HepG2 (cell line): ENCODE data around the gene ANKRD53. TPM values are rescaled to one million over a fixed set of nuclear protein-coding genes. Genes with fewer than 3 reads are reported as not detected.

Source experiments
- BATF2 ChIP-seq: sonication (generic); formaldehyde crosslinking; IDR thresholded peaks from 2 replicates; pipeline ENCODE4 v1.8.0; 2022; ENCODE audit warnings: mild to moderate bottlenecking, missing genetic modification reagents, moderate library complexity
- CHD2 ChIP-seq: IDR thresholded peaks from 2 replicates; pipeline ENCODE4 v1.6.1; 2011; ENCODE audit warnings: low read depth, low read length, improper control_type of control experiment
- ELF3 ChIP-seq: IDR thresholded peaks from 2 replicates; pipeline ENCODE4 v1.6.1; 2016; ENCODE audit warnings: missing genetic modification reagents, missing compliant biosample characterization
- ELK4 ChIP-seq: sonication (generic); formaldehyde crosslinking; IDR thresholded peaks from 2 replicates; pipeline ENCODE4 v1.9.0; 2021; ENCODE audit warnings: missing genetic modification reagents, borderline replicate concordance
- FOXC1 ChIP-seq: sonication (generic); formaldehyde crosslinking; IDR thresholded peaks from 2 replicates; pipeline ENCODE4 v1.8.0; 2022; ENCODE audit warnings: mild to moderate bottlenecking, missing genetic modification reagents, borderline replicate concordance
- HBP1 ChIP-seq: IDR thresholded peaks from 2 replicates; pipeline ENCODE4 v1.6.1; 2016; ENCODE audit warnings: low read depth, control low read depth
- MEIS2 ChIP-seq: sonication (generic); formaldehyde crosslinking; IDR thresholded peaks from 2 replicates; pipeline ENCODE4 v1.9.0; 2021; ENCODE audit warnings: mild to moderate bottlenecking, missing genetic modification reagents
- PATZ1 ChIP-seq: sonication (generic); formaldehyde crosslinking; IDR thresholded peaks from 2 replicates; pipeline ENCODE4 v1.4.0; 2020; ENCODE audit warnings: missing genetic modification reagents
- RXRA ChIP-seq: sonication (generic); formaldehyde crosslinking; IDR thresholded peaks from 2 replicates; pipeline ENCODE4 v1.5.1; 2020; ENCODE audit warnings: missing genetic modification reagents
- ZFX ChIP-seq: sonication (generic); formaldehyde crosslinking; IDR thresholded peaks from 2 replicates; pipeline ENCODE4 v1.4.0; 2020; ENCODE audit warnings: mild to moderate bottlenecking, low read depth, missing genetic modification reagents, moderate library complexity
- ZNF292 ChIP-seq: sonication (generic); formaldehyde crosslinking; IDR thresholded peaks from 2 replicates; pipeline ENCODE4 v1.8.1; 2022; ENCODE audit warnings: mild to moderate bottlenecking, low read depth, missing genetic modification reagents, borderline replicate concordance
- ZNF724P ChIP-seq: sonication (generic); formaldehyde crosslinking; IDR thresholded peaks from 2 replicates; pipeline ENCODE4 v1.8.0; 2022; ENCODE audit warnings: missing genetic modification reagents, borderline replicate concordance
- ZNF766 ChIP-seq: sonication (generic); formaldehyde crosslinking; IDR thresholded peaks from 2 replicates; pipeline ENCODE4 v1.5.0; 2020; ENCODE audit warnings: missing genetic modification reagents, borderline replicate concordance
- ZSCAN12 ChIP-seq: sonication (generic); formaldehyde crosslinking; IDR thresholded peaks from 2 replicates; pipeline ENCODE4 v1.9.0; 2021; ENCODE audit warnings: mild to moderate bottlenecking, missing genetic modification reagents
- polyA plus RNA-seq, 8 experiments: library from polyadenylated mRNA; depleted of rRNA in 3 of 8; stranded (reverse) in 7 of 8; unstranded in 1 of 8; fragments of >200 nt; fragmentation: Illumina TruSeq in 4 of 8; extraction: Trizol in 4 of 8; gene quantifications; 2 replicates each; pipeline versions ENCODE4 v1.2.1 to v1.2.3, GENCODE V29; 2011 to 2016; ENCODE audit warnings: low read depth in 4 of 8, missing spikeins in 1 of 8, mixed read lengths in 1 of 8; ENCODE audit not compliant: insufficient read depth in 1 of 8
- total RNA-seq, 5 experiments: library from RNA; depleted of rRNA; stranded (reverse); fragments of >200 nt; fragmentation: Illumina TruSeq; extraction: Trizol; gene quantifications; 2 replicates each; pipeline ENCODE4 v1.2.3, GENCODE V29; 2016; ENCODE audit warnings: low read depth in 1 of 5
- TF ChIP-seq, protein P1 (sequence below): sonication (generic); formaldehyde crosslinking; IDR thresholded peaks from 2 replicates; pipeline ENCODE4 v1.4.0; 2020; ENCODE audit warnings: missing genetic modification reagents
- TF ChIP-seq, protein P2 (sequence below): sonication (generic); formaldehyde crosslinking; IDR thresholded peaks from 2 replicates; pipeline ENCODE4 v1.4.0; 2020; ENCODE audit warnings: missing genetic modification reagents
- TF ChIP-seq, protein P3 (sequence below): sonication (generic); formaldehyde crosslinking; IDR thresholded peaks from 2 replicates; pipeline ENCODE4 v1.4.0; 2020; ENCODE audit warnings: mild to moderate bottlenecking, missing genetic modification reagents

Gene ANKRD53
- total and polyA plus RNA-seq, 2 of the 13 experiments (the other 11 are each of a cell fraction or from before 2014, with no cell fraction given), result 0.15 TPM; not detected in 1

GRCh38 chr2:70948337-70949003, 30.0 kb upstream of the ANKRD53 start (continued):
- 0 out of 2 replicates have a peak, but pooled peaks have one; percentile 57 for TF ChIP-seq ELK4
- peak; percentile 23; the same call in 1 of the 2 replicates for TF ChIP-seq RXRA (CRISPR knock-in tag)
- no peak for TF ChIP-seq CHD2
- TF ChIP-seq ZFX, result peak; percentile 84
- TF ChIP-seq, protein P1, sequence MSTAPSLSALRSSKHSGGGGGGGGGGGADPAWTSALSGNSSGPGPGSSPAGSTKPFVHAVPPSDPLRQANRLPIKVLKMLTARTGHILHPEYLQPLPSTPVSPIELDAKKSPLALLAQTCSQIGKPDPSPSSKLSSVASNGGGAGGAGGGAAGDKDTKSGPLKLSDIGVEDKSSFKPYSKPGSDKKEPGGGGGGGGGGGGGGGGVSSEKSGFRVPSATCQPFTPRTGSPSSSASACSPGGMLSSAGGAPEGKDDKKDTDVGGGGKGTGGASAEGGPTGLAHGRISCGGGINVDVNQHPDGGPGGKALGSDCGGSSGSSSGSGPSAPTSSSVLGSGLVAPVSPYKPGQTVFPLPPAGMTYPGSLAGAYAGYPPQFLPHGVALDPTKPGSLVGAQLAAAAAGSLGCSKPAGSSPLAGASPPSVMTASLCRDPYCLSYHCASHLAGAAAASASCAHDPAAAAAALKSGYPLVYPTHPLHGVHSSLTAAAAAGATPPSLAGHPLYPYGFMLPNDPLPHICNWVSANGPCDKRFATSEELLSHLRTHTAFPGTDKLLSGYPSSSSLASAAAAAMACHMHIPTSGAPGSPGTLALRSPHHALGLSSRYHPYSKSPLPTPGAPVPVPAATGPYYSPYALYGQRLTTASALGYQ (CRISPR knock-in tag), result peak; percentile 54; the same call in 1 of the 2 replicates
- peak; percentile 77 for TF ChIP-seq PATZ1
- TF ChIP-seq ZNF292 (CRISPR knock-in tag), result peak; percentile 19; the same call in 1 of the 2 replicates
- TF ChIP-seq ELF3, result 0 out of 2 replicates have a peak, but pooled peaks have one; percentile 14
- TF ChIP-seq ZSCAN12 (CRISPR knock-in tag), result peak; percentile 55; the same call in 1 of the 2 replicates
- TF ChIP-seq, protein P2, sequence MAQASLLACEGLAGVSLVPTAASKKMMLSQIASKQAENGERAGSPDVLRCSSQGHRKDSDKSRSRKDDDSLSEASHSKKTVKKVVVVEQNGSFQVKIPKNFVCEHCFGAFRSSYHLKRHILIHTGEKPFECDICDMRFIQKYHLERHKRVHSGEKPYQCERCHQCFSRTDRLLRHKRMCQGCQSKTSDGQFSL, result peak; percentile 64; the same call in 1 of the 2 replicates
- TF ChIP-seq FOXC1 (CRISPR knock-in tag), result peak; percentile 70; the same call in 1 of the 2 replicates
- TF ChIP-seq MEIS2 (CRISPR knock-in tag), result peak; percentile 76
- TF ChIP-seq HBP1 (CRISPR knock-in tag), result peak; percentile 65; the same call in 1 of the 2 replicates
- TF ChIP-seq ZNF766, result peak; percentile 57; the same call in 1 of the 2 replicates
- TF ChIP-seq, protein P3, sequence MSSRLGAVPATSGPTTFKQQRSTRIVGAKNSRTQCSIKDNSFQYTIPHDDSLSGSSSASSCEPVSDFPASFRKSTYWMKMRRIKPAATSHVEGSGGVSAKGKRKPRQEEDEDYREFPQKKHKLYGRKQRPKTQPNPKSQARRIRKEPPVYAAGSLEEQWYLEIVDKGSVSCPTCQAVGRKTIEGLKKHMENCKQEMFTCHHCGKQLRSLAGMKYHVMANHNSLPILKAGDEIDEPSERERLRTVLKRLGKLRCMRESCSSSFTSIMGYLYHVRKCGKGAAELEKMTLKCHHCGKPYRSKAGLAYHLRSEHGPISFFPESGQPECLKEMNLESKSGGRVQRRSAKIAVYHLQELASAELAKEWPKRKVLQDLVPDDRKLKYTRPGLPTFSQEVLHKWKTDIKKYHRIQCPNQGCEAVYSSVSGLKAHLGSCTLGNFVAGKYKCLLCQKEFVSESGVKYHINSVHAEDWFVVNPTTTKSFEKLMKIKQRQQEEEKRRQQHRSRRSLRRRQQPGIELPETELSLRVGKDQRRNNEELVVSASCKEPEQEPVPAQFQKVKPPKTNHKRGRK (CRISPR knock-in tag), result 0 out of 2 replicates have a peak, but pooled peaks have one; percentile 20
- 0 out of 2 replicates have a peak, but pooled peaks have one; percentile 46 for TF ChIP-seq ZNF724P (CRISPR knock-in tag)
- no peak for TF ChIP-seq BATF2
